Astrocyte of the spinal cord (primary cell): Measurements from ENCODE around the gene CNOT3.

Experiments used
- DNase-seq: peaks from one replicate; pipeline ENCODE4 v3.0.0; 2011; ENCODE audit warnings: low read depth, low spot score
- H3K4me3 ChIP-seq: 2 replicates; pipeline ENCODE4 v1.5.1; 2011; ENCODE audit warnings: low read depth, mild to moderate bottlenecking, low read length, moderate library complexity
- in situ Hi-C: cut with HindIII; loops from 2 replicates; pipeline ENCODE4 v1.10.0; 2017; ENCODE audit warnings: low sequenced_read_pairs
- TF ChIP-seq, protein P1 (sequence below): IDR thresholded peaks from 2 replicates; pipeline ENCODE4 v1.5.1; 2012; ENCODE audit warnings: low read depth, mild to moderate bottlenecking, low read length, inconsistent platforms

The CNOT3 gene

DNA sequence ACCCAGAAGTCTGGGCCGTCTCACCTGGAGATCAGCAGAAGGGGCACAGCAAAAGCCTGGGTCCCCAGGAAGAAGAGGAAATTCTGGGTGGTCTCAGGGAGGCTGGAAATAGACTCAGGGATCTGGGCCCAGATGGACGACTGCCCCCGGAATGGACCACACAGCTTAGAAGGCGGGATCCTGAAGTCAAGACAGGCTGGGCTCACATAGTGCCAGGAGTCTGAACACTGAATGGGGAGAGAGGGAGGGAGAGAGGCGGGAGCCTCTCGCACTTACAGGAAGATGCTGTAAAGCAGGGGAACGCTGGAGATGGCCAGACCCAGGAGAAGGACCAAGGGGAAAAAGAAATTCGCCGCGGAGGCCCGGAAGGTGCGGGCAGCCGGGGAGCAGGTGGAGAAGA lies 23.3 kb downstream of the CNOT3 start:
- in situ Hi-C loops = no loop called here
- no peak for DNase-seq
- TF ChIP-seq, protein P1, sequence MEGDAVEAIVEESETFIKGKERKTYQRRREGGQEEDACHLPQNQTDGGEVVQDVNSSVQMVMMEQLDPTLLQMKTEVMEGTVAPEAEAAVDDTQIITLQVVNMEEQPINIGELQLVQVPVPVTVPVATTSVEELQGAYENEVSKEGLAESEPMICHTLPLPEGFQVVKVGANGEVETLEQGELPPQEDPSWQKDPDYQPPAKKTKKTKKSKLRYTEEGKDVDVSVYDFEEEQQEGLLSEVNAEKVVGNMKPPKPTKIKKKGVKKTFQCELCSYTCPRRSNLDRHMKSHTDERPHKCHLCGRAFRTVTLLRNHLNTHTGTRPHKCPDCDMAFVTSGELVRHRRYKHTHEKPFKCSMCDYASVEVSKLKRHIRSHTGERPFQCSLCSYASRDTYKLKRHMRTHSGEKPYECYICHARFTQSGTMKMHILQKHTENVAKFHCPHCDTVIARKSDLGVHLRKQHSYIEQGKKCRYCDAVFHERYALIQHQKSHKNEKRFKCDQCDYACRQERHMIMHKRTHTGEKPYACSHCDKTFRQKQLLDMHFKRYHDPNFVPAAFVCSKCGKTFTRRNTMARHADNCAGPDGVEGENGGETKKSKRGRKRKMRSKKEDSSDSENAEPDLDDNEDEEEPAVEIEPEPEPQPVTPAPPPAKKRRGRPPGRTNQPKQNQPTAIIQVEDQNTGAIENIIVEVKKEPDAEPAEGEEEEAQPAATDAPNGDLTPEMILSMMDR = no peak
- H3K4me3 ChIP-seq = peak overlapping the region; percentile 69

DNA sequence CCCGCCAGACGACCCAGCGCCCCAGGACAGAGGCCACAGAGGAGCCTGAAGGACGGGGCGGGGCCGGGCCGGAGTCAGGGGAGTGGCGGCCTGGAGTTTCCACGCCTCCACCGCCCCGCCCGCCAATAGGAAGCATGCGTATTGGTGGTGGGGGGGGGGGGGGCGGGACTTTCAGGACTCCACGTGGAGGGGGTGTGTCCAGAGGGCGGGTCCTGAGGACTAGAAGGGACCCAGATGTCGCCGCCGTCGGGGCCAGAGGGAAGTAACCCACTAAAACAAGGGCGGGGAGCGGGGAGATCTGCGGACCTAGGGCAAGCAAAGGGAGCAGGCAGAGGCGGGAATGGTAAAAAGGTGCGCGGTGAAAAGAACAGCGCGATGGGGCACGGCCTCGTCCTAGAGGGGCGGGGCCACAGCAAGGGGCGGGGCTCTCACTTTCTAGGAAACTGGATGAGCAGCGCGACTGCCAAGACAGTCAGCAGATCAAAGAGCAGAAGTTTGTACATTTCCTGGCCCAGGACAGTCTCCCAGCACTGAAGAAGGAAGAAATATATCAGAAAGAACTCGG lies 24.8 kb downstream of the CNOT3 start:
- TF ChIP-seq, protein P1 = no peak
- peak overlapping the region; percentile 45 for H3K4me3 ChIP-seq
- in situ Hi-C loops = no loop called here
- DNase-seq = peak; percentile 73

DNA sequence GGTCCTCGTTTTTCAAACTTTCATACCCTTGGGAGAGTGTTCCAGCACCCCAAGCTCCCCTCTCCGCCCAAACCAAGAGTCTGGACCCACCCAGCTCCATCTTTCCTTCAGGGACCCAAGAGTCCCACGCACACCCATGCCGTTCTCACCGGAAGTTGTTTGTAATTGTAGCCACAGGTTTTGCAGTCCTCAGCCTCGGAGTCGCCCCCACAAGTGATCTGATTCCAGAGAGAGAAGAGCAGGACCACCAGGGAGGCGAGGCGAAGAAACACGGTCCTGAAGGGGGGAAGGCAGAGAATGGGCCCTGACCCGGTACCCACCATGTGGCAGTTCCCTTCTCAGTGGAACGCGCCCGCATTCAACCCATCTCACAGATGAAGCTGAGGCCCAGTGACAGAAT lies 25.3 kb downstream of the CNOT3 start:
- TF ChIP-seq, protein P1 = no peak
- in situ Hi-C loops = no loop called here
- DNase-seq = no peak
- no peak overlapping the region for H3K4me3 ChIP-seq

DNA sequence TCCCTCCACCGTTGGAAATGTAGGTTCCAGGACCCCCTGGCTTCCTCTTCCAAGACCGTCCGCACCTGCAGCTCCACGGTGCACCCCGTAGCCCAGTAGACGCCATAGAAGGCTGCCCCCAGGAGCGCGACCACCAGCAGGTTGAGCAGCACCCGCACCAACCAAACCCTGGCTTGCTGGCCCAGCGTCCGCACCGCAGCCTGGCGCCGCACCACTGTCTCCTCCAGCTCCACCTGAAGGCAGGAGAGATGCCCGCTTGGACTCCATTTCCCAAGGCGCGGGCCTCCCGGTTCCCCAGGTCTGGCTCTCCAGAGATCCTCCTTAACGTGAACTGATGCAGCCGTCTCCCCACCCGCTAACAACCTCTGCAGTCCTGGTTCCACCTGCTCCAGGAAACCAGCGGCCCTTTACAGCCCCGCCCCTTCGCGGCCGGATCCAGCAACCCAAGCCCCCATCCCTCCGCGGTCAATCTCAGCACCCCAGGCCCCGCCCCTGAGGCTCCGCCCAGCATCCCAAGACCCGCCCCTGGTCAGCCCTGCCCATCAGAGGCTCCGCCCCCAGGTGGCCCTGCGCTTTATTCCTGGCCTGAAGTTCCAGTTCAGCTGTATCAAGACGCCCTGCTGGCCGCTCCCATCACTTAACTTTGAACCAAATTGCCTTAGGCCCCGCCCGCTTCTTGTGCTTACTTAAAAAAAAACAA lies 27.0 kb downstream of the CNOT3 start:
- DNase-seq = no peak
- TF ChIP-seq, protein P1 = no peak
- no peak overlapping the region for H3K4me3 ChIP-seq
- in situ Hi-C loops = no loop called here

DNA sequence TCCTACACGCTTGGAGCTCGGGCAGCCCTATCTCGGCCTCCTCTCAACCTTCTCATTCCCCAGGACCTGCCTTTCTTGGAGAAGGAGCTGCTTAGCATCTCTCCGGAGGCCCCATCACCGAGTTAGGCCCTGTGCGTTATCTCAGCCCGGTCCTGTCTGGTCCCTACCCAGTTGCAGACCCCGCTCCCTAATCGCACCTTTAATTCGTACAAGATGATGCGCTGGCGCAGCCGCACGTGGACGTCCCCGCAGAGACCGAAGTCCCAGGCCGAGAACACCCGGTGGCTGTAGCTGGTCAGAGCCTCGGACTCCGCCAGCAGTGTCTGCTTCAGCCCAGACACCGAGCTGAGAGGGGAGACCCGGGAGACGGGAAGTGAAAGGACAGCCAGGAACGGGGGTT lies 27.7 kb downstream of the CNOT3 start:
- H3K4me3 ChIP-seq = no peak overlapping the region
- TF ChIP-seq, protein P1 = no peak
- in situ Hi-C loops = no loop called here
- no peak for DNase-seq

DNA sequence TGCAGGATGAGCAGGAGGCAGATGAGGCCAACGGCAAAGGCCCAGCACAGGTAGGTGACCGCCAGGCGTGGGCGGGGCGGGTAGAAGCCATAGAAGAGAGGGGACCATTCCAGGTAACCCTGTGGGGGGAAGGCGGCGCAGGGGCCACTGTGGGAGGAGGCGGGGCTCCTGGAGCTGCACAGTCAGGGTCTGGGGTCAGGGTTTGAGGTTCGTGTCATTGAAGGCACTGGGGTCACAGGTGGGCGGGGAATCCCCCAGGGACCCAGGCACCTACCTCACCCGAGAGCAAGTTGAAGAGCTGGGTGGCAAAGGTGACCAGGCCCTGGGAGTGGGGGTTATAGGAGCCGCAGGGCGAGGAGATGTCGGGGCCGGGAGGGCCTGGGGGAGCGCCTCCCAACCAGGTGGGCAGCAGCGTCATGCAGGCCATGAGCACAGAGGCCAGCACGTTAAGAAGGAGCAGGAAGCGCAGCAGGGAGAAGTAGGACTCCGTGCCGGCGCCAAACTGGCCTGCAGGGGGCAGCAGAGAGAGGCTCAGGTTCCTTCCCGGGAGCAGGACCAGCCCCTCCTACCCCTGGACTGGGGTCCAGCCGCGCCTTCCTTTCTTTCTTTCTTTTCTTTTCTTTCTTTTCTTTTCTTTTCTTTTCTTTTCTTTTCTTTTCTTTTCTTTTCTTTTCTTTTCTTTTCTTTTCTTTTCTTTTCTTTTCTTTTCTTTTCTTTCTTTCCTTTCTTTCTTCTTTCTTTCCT lies 30.8 kb downstream of the CNOT3 start:
- TF ChIP-seq, protein P1 = peak; percentile 96

More for the DNA sequence above, 30.8 kb downstream of the CNOT3 start:
- H3K4me3 ChIP-seq = no peak overlapping the region
- in situ Hi-C loops = no loop called here
- DNase-seq = peak; percentile 81
